Measurements from ENCODE around the gene OR5K3. TPM values are rescaled to one million over a fixed set of nuclear protein-coding genes. Genes with fewer than 3 reads are reported as not detected.

The OR5K3 gene, protein sequence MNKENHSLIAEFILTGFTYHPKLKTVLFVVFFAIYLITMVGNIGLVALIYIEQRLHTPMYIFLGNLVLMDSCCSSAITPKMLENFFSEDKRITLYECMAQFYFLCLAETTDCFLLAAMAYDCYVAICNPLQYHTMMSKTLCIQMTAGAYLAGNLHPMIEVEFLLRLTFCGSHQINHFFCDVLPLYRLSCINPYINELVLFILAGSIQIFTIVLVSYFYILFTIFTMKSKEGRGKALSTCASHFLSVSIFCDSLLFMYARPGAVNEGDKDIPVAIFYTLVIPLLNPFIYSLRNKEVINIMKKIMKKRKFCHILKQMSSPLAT
- not detected for polyA plus RNA-seq (2013)

- POLR2A ChIA-PET: no interaction called here
- no peaks in the 10 kb centered on the region for H3K9me3 ChIP-seq (ENCODE audit: control extremely low read depth in 1 of 5, control insufficient read depth in 4 of 5, insufficient read depth in 2 of 5, low read depth in 1 of 5, low read length in 4 of 5)
- CTCF ChIA-PET: no interaction called here
- no peak for DNase-seq
- H3K27me3 ChIP-seq (replicated peaks in 2 of 5; ENCODE audit: control insufficient read depth in 4 of 5, insufficient read depth in 5 of 5, low read length in 4 of 5): no peaks in the 10 kb centered on the region
- H3K27ac ChIP-seq (ENCODE audit: insufficient read depth in 1 of 2, low read depth in 1 of 2, low read length in 2 of 2, poor library complexity in 1 of 2, severe bottlenecking in 2 of 2): no peak within 1 kb of the TSS
- no peak within 1 kb of the TSS for H3K4me3 ChIP-seq (ENCODE audit: control insufficient read depth in 1 of 7, extremely low read depth in 1 of 7, insufficient read depth in 4 of 7, low read depth in 2 of 7, low read length in 6 of 7)
- no peaks in the 10 kb centered on the region for H3K36me3 ChIP-seq (ENCODE audit: control insufficient read depth in 4 of 4, insufficient read depth in 4 of 4, low read length in 3 of 4)
- H3K4me1 ChIP-seq (ENCODE audit: control extremely low read depth in 1 of 4, control insufficient read depth in 4 of 4, insufficient read depth in 4 of 4, low read length in 3 of 4): no peaks in the 10 kb centered on the region
Measured at GRCh38 chr3:98390366-98390765, at the start of gene OR5K3. OR5K3 (plus strand) TSS chr3:98390666; CDS start chr3:98390666, 0 bp downstream.

GRCh38 chr3:98341758-98342157 is 48.7 kb upstream of the OR5K3 start:
- peaks cover 0 to 5% (median under 1%) of the 10 kb centered on the region in 4 experiments for H3K4me1 ChIP-seq (ENCODE audit: control extremely low read depth in 1 of 4, control insufficient read depth in 4 of 4, insufficient read depth in 4 of 4, low read length in 3 of 4)
- no peak overlapping the region for H3K27ac ChIP-seq (ENCODE audit: insufficient read depth in 1 of 2, low read depth in 1 of 2, low read length in 2 of 2, poor library complexity in 1 of 2, severe bottlenecking in 2 of 2)
- POLR2A ChIA-PET: no interaction called here
- no peak for DNase-seq
- H3K4me3 ChIP-seq (ENCODE audit: control insufficient read depth in 1 of 7, extremely low read depth in 1 of 7, insufficient read depth in 4 of 7, low read depth in 2 of 7, low read length in 6 of 7): no peak overlapping the region
- H3K36me3 ChIP-seq (ENCODE audit: control insufficient read depth in 4 of 4, insufficient read depth in 4 of 4, low read length in 3 of 4): no peaks in the 10 kb centered on the region
- H3K27me3 ChIP-seq (replicated peaks in 2 of 5; ENCODE audit: control insufficient read depth in 4 of 5, insufficient read depth in 5 of 5, low read length in 4 of 5): peaks cover 0 to 5% (median 0%) of the 10 kb centered on the region in 5 experiments
- CTCF ChIA-PET: no interaction called here
- H3K9me3 ChIP-seq (ENCODE audit: control extremely low read depth in 1 of 5, control insufficient read depth in 4 of 5, insufficient read depth in 2 of 5, low read depth in 1 of 5, low read length in 4 of 5): no peaks in the 10 kb centered on the region
- WGBS (ENCODE audit: insufficient coverage): 100% methylated on average over 1 of the region's 6 CpGs

DNA sequence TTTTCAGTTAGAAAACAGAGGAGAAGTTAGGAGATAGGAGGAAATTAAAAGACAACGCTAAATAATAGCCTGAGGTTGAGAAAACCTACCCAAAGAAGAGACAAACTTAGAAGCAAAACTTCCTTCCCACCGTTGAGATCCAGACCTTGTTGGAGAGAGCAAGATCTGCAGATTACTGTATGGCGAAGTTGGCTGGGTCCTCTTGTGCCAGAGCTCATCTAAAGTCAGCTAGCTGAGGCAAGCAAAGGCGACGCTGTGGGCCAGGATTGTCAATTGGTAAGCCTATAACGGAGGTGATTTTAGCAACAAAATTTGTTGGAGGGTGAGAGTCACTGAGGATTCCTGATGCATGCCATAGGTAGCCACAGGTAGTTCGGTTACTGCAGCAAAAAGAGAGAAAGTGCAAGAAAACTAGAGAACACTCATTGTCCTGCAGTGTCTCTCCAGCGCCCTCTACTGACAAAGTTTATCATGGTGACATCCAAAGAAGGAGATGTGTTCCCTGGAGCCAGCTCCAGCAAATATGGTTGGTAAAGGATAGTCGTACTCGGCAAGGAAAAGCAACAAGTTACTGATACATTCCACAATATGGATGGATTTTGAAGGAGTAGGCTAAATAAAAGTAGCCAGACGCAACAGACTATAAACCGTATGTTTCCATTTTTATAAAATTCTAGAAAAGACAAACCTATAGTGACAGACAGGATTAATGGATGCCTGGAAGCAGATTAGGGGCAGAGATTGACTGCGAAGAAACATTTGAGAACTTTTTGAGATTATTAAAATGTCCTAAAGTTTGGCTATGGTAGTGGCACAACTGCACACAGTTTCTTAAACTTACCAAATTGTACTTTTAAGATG is 46.6 kb upstream of the OR5K3 start:
- Histone ChIP-seq H3K27me3 (replicated peaks in 2 of 5; ENCODE audit: control insufficient read depth in 4 of 5, insufficient read depth in 5 of 5, low read length in 4 of 5) (peaks cover 0 to 3% (median 0%) of the 10 kb centered on the region in 5 experiments), H3K9me3 (ENCODE audit: control extremely low read depth in 1 of 5, control insufficient read depth in 4 of 5, insufficient read depth in 2 of 5, low read depth in 1 of 5, low read length in 4 of 5) (no peaks in the 10 kb centered on the region), H3K27ac (ENCODE audit: insufficient read depth in 1 of 2, low read depth in 1 of 2, low read length in 2 of 2, poor library complexity in 1 of 2, severe bottlenecking in 2 of 2) (no peak overlapping the region), H3K4me1 (ENCODE audit: control extremely low read depth in 1 of 4, control insufficient read depth in 4 of 4, insufficient read depth in 4 of 4, low read length in 3 of 4) (peaks cover 0 to 5% (median under 1%) of the 10 kb centered on the region in 4 experiments), H3K4me3 (ENCODE audit: control insufficient read depth in 1 of 7, extremely low read depth in 1 of 7, insufficient read depth in 4 of 7, low read depth in 2 of 7, low read length in 6 of 7) (no peak overlapping the region), H3K36me3 (ENCODE audit: control insufficient read depth in 4 of 4, insufficient read depth in 4 of 4, low read length in 3 of 4) (no peaks in the 10 kb centered on the region)
- WGBS (ENCODE audit: insufficient coverage): 79% methylated on average over 4 of the region's 13 CpGs
- POLR2A ChIA-PET: no interaction called here
- DNase-seq: peak; percentile 34 to 68 (median 53)
- CTCF ChIA-PET: interaction anchor here (1.0 to 2.4 kb wide), 2 partner anchors 14 to 303 kb away, joined by 3 to 8 read pairs; no protein-coding TSS in a partner anchor

- Histone ChIP-seq H3K9me3 (ENCODE audit: control extremely low read depth in 1 of 5, control insufficient read depth in 4 of 5, insufficient read depth in 2 of 5, low read depth in 1 of 5, low read length in 4 of 5) (no peaks in the 10 kb centered on the region), H3K36me3 (ENCODE audit: control insufficient read depth in 4 of 4, insufficient read depth in 4 of 4, low read length in 3 of 4) (no peaks in the 10 kb centered on the region), H3K4me3 (ENCODE audit: control insufficient read depth in 1 of 7, extremely low read depth in 1 of 7, insufficient read depth in 4 of 7, low read depth in 2 of 7, low read length in 6 of 7) (no peak overlapping the region), H3K27me3 (replicated peaks in 2 of 5; ENCODE audit: control insufficient read depth in 4 of 5, insufficient read depth in 5 of 5, low read length in 4 of 5) (no peaks in the 10 kb centered on the region), H3K27ac (ENCODE audit: insufficient read depth in 1 of 2, low read depth in 1 of 2, low read length in 2 of 2, poor library complexity in 1 of 2, severe bottlenecking in 2 of 2) (no peak overlapping the region), H3K4me1 (ENCODE audit: control extremely low read depth in 1 of 4, control insufficient read depth in 4 of 4, insufficient read depth in 4 of 4, low read length in 3 of 4) (peaks cover 0 to 5% (median under 1%) of the 10 kb centered on the region in 4 experiments)
- no peak for DNase-seq
- WGBS (ENCODE audit: insufficient coverage): no CpG with 5 or more reads among the region's 3 CpGs
- POLR2A ChIA-PET: no interaction called here
- CTCF ChIA-PET: no interaction called here
Measured at GRCh38 chr3:98350082-98350481, 40.4 kb upstream of the OR5K3 start.

GRCh38 chr3:98353554-98353953 is 36.9 kb upstream of the OR5K3 start, which contains the start of gene OR5K4:
OR5K4 (plus strand) TSS chr3:98353854; CDS start chr3:98353854, 0 bp downstream.
- ChIA-PET CTCF (no interaction called here), POLR2A (no interaction called here)
- H3K4me1 ChIP-seq (ENCODE audit: control extremely low read depth in 1 of 4, control insufficient read depth in 4 of 4, insufficient read depth in 4 of 4, low read length in 3 of 4): no peaks in the 10 kb centered on the region
- H3K9me3 ChIP-seq (ENCODE audit: control extremely low read depth in 1 of 5, control insufficient read depth in 4 of 5, insufficient read depth in 2 of 5, low read depth in 1 of 5, low read length in 4 of 5): no peaks in the 10 kb centered on the region
- H3K36me3 ChIP-seq (ENCODE audit: control insufficient read depth in 4 of 4, insufficient read depth in 4 of 4, low read length in 3 of 4): no peaks in the 10 kb centered on the region
- H3K27me3 ChIP-seq (replicated peaks in 2 of 5; ENCODE audit: control insufficient read depth in 4 of 5, insufficient read depth in 5 of 5, low read length in 4 of 5): no peaks in the 10 kb centered on the region
- no CpG with 5 or more reads among the region's 2 CpGs for WGBS (ENCODE audit: insufficient coverage)
- no peak within 1 kb of the TSS for H3K4me3 ChIP-seq (ENCODE audit: control insufficient read depth in 1 of 7, extremely low read depth in 1 of 7, insufficient read depth in 4 of 7, low read depth in 2 of 7, low read length in 6 of 7)
- H3K27ac ChIP-seq (ENCODE audit: insufficient read depth in 1 of 2, low read depth in 1 of 2, low read length in 2 of 2, poor library complexity in 1 of 2, severe bottlenecking in 2 of 2): no peak within 1 kb of the TSS
- DNase-seq: no peak

DNA sequence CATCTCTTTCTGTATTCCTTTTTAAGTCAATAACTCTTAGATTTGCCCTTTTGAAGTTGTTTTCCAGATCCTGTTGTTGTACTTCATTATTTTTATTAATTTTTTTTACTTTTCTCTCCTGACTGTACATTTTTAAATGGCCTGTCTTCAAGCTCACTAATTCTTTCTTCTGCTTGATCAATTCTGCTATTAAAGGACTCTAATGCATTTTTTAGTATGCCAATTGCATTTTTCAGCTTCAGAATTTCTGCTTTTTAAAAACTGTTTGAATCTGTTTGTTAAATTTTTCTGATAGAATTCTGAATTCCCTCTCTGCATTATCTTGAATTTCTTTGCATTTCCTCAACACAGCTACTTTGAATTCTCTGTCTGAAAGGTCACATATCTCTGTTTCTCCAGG is 31.2 kb upstream of the OR5K3 start:
- peaks cover 0 to 12% (median 0%) of the 10 kb centered on the region in 5 experiments for H3K9me3 ChIP-seq (ENCODE audit: control extremely low read depth in 1 of 5, control insufficient read depth in 4 of 5, insufficient read depth in 2 of 5, low read depth in 1 of 5, low read length in 4 of 5)
- H3K4me1 ChIP-seq (ENCODE audit: control extremely low read depth in 1 of 4, control insufficient read depth in 4 of 4, insufficient read depth in 4 of 4, low read length in 3 of 4): no peaks in the 10 kb centered on the region
- CTCF ChIA-PET: no interaction called here
- DNase-seq: no peak
- POLR2A ChIA-PET: no interaction called here
- H3K4me3 ChIP-seq (ENCODE audit: control insufficient read depth in 1 of 7, extremely low read depth in 1 of 7, insufficient read depth in 4 of 7, low read depth in 2 of 7, low read length in 6 of 7): no peak overlapping the region
- H3K27me3 ChIP-seq (replicated peaks in 2 of 5; ENCODE audit: control insufficient read depth in 4 of 5, insufficient read depth in 5 of 5, low read length in 4 of 5): no peaks in the 10 kb centered on the region
- no peaks in the 10 kb centered on the region for H3K36me3 ChIP-seq (ENCODE audit: control insufficient read depth in 4 of 4, insufficient read depth in 4 of 4, low read length in 3 of 4)
- H3K27ac ChIP-seq (ENCODE audit: insufficient read depth in 1 of 2, low read depth in 1 of 2, low read length in 2 of 2, poor library complexity in 1 of 2, severe bottlenecking in 2 of 2): no peak overlapping the region
